T-helper 1 cell treated with Interleukin-12 subunit alpha and Interleukin-12 subunit beta and Interleukin-4 antibody, amounts not matched to agents 30 ng/mL and 1 ng/mL, for 36 hours (primary cell): ENCODE measurements around the gene PSG5. TPM values are rescaled to one million over a fixed set of nuclear protein-coding genes. Genes with fewer than 3 reads are reported as not detected.
"Not testable (repeated sequence)": the region's sequence is repeated elsewhere in the genome, so short reads cannot be mapped to it uniquely, and the experiment has no call there.

Source experiments
- intact Hi-C: fragments of 100-400 bp; cut with micrococcal nuclease; formaldehyde crosslinking; loops from one replicate; pipeline ENCODE4 v1.15.1; 2024
- total RNA-seq: library from RNA; stranded (reverse); gene quantifications from 2 replicates; pipeline ENCODE4 v1.2.3, GENCODE V29; 2022

The PSG5 gene
- total RNA-seq, 1 donor from 2014 or later, result not detected

DNA sequence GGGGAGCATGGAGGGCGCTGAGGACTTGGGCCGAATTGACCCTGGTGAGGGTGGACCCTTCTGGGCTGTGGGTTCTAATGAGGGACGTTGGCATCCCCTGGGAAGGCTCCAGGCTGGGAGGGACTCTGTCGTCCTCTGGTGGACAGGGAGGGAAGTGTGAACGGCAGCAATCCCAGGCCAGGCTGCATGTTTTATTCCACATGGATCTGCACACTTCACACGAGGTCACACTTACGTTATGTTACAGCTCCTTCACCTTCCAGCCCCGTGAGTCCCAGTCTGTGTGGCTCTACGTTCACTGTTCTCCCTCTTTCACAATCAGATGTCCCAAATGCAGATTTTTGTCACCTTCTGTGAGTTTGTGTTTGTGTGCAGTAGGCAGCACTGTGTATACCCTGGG is 1.8 kb upstream of the PSG5 start:
- intact Hi-C loops, result not testable (repeated sequence)

DNA sequence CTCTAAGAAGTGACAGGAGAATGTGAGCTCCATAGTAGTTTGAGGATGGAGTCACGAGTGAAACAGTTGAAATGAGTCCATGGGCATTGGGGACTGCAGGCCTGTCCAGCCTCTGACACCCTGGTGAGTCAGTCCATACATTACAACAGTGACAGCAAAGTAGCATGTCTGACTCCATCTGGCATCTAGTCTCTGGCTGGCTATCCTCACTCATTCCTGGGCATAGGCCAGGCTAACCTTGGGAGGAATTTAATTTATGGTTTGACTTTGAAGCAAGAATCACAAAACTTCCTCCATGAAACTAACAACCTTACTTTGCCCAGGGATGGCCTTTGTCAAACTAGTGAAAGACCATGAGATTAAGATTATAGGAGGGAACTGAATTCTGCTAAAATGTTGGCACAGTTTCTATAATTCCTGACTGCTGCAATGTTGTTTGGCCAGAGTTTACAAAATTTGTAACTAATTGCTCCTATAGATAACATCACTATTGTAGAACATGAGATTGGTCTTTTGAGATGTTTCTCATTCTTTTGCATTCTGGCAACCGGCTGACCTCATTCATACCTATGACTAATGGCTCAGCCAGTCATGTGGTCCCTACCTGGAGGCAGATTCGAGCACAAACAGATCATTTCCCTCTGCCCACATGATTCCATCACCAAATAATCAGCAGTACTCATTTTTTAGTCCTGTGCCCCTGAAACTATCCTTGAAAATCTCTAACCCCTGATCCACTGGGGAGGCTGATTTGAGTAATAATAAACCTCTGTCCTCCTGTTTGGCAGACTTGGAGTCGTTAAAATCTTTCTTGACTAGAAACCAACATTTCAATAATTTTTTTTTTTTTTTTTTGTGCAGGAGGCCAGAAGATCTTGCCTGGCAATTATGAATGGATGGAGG is 4.2 kb downstream of the PSG5 start:
- intact Hi-C loops, result not testable (repeated sequence)

DNA sequence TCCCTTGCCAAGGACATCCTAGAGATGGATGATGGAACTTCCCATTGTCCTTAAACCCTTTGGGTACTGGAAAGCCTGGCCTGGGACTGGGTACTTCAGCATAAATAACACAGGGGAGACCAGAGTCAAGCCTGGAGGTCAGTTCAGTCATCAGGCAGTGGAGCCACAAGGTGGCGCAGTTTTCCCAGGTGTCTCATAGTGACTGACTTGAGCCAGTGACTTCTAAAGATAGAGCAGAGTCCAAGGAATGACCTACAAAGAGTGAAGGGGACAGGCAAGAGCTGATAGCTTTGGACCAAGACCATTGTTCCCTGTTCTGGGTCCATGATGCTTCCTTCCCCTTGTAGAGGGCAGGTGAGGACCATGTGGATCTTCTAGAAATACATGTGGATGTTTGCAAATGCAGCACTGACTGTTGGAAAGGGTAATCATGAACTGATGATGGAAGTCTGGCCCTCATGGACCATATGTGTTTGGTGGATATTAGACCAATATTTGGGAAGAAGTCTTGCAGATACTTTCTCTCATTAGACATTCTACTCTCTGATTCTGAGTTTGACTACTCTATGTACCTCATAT is 6.7 kb downstream of the PSG5 start:
- intact Hi-C loops, result not testable (repeated sequence)

DNA sequence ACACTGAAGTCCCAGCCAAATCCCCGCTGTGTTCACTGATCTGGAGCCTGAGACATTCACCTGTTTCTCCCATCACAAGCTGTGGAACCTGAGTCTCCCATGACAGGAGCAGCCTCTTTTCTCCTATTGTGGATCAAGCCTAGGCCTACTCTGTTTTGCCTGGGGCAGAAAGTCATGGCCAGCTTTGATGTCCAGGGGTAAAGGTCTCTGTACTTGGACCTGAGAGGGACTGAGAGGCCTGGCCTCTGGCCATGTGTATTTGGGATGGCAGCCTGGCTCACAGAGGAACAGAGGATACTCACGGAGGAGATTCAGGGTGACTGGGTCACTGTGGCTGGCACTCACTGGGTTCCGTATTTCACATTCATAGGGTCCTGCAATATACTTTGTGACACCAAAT is 7.8 kb downstream of the PSG5 start:
- intact Hi-C loops, result not testable (repeated sequence)

DNA sequence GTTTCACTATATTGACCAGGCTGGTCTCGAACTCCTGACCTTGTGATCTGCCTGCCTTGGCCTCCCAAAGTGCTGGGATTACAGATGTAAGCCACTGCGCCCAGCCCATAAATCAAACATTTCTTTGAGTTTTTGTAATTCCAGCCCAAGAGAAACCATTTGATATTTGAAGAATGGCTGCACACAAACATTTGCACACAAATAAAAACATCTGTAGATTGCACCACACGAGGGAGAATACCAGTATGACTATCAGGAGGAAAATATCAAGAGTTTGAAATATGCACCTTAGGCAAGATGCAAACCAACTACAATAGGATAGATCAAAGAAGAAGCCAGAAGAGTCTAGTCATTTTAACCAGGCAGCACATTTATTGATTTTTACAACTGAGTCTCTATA is 20.4 kb downstream of the PSG5 start:
- intact Hi-C loops, result not testable (repeated sequence)

DNA sequence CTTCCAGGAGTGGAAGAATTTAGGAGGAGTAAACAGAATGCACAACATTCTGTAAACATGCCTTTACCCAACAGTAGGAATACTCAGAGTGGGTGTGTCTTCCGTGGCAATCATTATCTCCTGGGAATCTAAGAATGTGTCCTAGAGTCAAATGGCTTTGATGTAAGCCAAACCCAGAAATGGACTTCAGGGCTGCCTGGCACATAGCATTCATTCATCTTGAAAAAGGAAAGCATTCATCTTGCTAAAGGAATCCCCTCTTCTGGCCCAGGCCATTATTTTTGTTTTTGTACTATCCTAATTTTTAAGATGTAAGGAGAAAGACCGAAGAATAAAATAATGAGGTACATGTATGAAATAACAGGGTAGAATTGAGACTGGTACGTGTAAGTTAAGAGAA is 23.2 kb downstream of the PSG5 start:
- intact Hi-C loops, result not testable (repeated sequence)

DNA sequence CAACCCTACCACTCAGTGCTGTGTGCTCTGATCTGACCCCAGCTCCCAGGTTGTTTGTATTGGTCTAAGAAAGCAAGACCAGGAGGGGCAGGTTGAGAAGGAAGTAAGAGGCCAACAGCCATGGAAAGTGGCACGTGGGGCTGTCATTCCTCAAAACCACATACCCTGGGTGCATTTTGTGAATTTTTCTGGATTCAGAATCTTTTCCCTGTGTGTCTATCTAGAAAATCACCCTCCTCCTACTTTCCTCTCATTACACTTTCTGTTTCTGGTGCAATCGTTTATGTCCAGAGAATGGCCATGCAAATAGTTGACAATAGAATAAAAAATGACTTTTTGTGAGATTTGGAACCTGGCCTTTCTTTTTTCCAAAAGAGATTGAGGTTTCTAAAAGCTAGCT is 24.1 kb downstream of the PSG5 start:
- intact Hi-C loops, result not testable (repeated sequence)

DNA sequence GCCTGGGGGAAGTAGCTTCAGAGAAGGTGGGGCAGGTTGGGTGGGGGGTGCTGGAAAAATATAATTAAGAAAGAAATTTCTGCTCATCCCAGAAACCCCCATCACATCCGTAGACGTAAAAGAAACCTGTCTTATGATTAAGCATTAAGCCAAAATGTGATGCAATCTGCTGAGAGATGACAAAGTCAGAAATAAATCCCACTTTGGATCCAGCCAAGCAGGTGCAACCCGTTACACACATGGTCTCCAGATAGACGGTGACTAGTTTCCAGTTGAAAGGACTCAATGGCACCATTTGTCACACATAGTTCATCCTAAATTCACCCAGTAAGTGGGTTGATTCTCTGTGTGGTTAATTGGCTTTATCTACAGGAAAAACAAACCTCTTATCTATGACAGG is 34.1 kb downstream of the PSG5 start:
- intact Hi-C loops, result no loop called here

DNA sequence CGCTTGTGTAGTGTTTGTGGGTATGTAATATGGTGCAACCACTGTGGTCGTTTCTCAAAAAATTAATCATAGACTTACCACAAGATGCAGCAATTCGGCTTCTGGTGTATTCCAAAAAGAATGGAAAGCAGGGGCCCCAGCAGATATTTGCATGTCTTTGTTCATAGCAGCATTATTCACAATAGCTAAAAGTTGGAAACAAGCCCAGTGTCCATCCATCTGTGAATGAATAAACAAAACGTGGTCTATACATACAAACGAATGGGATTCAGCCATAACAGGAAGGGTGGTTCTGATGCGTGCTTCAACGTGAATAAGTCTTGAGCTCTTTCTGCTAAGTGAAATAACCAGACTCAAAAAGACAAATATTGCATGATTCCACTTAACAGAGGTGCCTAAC is 36.5 kb downstream of the PSG5 start:
- intact Hi-C loops, result not testable (repeated sequence)

DNA sequence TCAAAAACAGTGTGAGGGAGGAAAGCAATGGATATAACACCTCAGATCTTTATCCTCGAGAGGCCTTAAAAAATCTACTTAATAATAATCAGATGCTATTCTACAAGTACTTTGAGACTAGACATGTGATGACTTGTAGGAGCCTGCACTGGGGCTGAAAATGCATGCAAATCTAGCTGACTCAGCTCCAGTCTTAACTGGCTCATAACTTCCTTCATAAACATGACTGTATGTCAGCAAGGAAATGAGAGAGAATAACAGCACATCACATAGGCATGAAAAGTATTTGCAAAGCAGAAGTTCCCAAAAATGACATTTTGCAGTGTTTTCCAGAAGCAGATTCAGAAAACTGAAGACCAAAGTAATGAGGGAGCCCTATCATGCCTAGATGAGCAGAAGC is 38.1 kb downstream of the PSG5 start:
- intact Hi-C loops, result no loop called here

DNA sequence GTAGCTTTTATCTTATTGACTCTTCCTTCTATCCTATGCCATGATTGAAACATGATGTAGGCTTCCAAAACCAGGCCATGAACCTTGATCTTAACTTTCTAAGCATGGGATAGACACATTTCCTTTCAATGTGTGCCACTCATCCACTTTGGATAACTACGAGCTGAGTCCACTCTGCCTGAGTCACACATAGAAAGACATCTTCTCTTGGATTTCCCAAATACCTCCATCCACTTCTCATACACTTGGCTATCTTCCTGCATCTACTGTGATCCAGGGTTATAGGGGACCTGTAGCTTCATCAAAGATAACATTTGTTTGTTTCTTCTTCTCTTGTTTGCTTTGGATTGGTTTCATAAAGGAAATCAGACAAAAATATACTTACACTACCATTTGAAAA is 44.6 kb downstream of the PSG5 start:
- intact Hi-C loops, result not testable (repeated sequence)

DNA sequence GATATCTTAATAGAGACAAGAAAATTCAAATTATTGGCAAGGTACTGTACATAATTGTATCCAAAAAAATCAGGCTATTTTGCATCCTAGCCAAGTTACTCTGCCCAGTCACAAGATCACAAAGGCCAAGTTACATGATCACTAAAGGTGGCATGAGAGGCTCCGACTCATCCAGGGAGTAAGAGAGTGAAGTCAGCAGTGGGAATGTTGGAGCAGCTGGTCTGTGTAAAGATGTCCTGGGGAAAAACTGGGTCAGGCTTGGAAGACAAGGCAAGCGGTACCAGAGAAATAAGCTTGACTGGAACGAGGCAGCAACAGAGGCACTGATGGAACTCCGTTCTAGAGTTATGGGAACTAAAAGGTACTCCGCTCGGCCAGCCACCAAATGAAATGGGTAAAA is 53.6 kb downstream of the PSG5 start:
- intact Hi-C loops, result no loop called here

DNA sequence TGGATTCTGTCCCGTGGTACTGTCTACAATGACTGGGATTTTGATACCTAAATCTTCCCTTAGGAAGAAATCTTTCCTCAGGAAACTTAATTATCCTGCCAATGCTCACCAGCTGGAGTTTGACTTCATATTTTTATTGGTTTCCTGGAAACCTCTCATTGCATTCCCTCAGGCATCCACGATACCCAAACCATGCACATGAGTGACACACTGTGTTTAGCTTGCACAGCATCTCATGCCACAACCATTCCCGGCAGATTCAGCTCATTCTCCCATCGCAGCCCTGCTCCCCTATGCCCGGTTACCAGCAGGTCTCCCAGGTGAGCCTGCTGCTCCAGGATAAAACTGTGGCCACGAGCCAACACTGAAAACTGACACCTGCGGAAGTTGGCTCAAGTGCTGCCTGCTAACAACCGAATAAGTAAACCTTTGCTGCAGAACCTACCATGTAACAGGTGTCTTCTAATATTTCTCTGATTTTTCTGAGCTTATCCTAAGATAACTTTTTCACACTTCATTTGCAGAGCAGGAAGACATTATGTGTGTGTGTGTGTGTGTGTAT is 55.0 kb downstream of the PSG5 start:
- intact Hi-C loops, result not testable (repeated sequence)

DNA sequence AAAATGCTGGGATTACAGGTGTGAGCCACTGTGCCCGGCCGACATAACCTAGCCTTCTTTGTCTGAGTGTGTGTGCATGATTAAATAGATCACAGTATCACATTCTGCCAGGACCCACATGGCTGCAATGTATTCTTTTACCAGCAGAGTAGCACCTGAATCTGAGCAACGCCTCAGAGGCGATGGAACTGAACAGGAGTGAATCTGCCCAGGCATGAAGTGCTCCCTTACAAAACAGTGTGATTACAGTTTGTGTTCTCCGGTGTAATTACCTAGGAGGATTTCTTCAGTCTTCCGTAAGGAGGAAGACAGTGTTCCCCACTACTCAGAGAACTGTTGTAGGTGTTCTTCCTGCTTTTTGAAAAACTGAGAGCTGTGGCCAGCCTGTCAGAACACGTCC is 57.1 kb downstream of the PSG5 start:
- intact Hi-C loops, result not testable (repeated sequence)

DNA sequence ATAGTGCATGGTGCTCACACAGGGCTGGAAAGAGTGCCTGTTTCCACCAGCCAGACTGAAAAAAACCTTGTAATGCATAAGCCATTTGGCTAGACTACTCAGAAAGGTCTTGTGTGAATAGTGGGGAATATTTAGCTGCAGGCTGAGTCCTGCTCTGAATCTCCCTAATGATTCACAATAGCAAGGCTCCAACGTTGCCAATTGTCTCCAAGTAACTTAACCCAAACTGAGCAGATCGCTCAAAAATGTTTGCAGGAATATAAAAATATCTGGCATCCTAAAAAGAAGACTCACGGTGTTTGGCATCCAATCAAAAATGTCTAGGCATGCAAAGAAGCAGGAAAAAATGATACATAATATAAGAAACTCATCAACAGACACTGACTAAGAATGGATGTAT is 59.0 kb downstream of the PSG5 start:
- intact Hi-C loops, result not testable (repeated sequence)

DNA sequence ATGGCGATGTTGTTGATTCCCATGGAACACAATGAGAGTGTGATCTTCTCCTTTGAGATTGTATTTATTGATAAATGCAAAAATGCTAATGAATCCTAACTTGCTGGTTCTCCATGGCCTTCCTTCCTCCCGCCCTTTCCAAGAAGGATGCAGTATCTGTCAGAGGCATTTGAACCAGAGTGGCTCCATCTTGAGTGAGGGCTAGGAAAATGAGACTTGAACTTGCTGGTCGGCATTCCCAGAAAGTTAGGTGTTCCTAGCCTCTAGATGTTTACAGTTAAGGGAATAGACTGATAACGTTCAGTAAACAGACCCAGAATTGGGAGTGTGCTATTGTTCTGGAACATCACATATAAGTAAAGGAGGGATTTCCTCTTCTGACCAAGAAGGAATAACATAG is 59.6 kb downstream of the PSG5 start:
- intact Hi-C loops, result no loop called here

DNA sequence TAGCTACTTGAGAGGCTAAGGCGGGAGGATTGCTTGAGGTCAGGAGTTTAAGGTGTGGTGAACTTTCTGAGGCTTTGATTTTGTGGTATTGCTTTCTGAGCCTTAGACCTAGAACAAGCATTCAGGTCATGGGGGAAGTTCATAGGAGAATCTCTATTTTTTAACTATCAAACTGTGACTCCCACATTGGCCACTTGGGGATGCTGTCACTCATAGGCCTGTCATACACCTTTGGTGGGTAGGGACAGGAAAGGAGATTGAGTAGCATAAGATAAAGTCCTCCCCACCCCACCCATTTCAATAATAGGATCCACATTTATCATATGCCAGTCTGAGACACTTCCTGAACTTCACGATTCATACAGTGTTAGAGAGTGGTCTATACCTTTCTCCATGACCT is 62.0 kb downstream of the PSG5 start:
- intact Hi-C loops, result no loop called here

DNA sequence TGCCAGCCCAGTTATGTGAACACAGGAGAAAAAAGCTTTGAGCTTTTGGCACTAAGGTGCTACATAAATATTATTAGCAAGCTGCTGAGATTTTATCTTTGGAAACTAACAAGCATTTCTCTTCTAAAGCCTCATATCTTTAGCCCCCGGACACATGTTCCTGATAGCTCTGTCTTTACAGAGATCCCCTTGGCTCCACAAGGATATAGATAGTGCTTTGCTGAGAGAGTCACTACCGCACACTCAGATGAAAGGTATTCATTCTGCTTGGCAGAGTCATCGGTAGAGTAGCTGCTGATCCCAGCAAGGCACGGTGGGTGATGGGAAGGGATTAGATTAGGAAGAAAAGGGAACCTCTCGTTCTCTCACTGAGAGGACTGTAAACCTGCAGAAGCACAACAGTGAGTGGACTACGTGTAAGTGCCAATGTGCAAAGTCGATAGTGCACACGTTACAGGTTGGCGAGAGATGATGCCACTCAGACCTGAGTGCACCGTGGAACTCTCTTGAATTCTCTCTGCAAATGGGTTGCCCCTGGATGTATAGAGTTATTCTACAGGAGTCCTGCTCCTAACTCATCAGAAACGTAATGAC is 65.8 kb downstream of the PSG5 start:
- intact Hi-C loops, result not testable (repeated sequence)

DNA sequence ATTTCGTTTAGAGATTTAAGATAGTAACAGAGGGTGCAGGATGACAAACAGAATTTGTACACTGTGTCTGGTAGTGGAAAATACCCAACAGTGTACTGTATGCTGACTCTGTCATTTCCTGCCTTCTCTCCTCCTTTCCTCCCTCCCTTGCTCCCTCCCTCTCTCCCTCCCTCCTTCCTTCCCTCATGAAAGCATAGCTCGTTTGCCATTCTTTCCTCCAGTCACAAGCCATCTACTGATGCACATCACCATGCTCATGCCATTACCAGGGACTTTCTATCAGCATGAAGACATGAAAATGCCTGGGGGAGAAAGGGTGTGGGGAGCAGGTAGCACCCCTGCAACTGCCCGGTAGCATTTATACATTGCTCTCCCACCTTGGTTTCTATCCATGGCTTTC is 66.8 kb downstream of the PSG5 start:
- intact Hi-C loops, result not testable (repeated sequence)
